Lower lobe of right lung (tissue), 2 donors: Measurements from ENCODE around the gene PHC3. TPM values are rescaled to one million over a fixed set of nuclear protein-coding genes. Genes with fewer than 3 reads are reported as not detected.

Experiments used
- ATAC-seq, 2 donors: fragments of 200-7000 bp; cut with Tn5 transposase; one replicate each; pipeline ENCODE4 v1.9.1; 2020 to 2022; ENCODE audit warnings: mild to moderate bottlenecking in 2 of 2, moderate library complexity in 2 of 2
- DNase-seq: peaks from one replicate; pipeline ENCODE4 v3.0.0-alpha.2; 2020
- H3K27ac ChIP-seq: fragments of 200-600 bp; one replicate; pipeline ENCODE4 v1.8.0; 2022
- H3K27me3 ChIP-seq: fragments of 200-600 bp; one replicate; pipeline ENCODE4 v1.8.0; 2022; ENCODE audit warnings: low read depth
- H3K36me3 ChIP-seq: fragments of 200-600 bp; one replicate; pipeline ENCODE4 v1.8.0; 2022; ENCODE audit warnings: mild to moderate bottlenecking
- H3K4me1 ChIP-seq: fragments of 200-600 bp; one replicate; pipeline ENCODE4 v1.8.0; 2022
- H3K4me3 ChIP-seq: fragments of 200-600 bp; one replicate; pipeline ENCODE4 v1.8.0; 2022; ENCODE audit warnings: mild to moderate bottlenecking
- H3K9me3 ChIP-seq: fragments of 200-600 bp; one replicate; pipeline ENCODE4 v1.8.0; 2022
- CTCF ChIP-seq: fragments of 200-600 bp; IDR thresholded peaks from one replicate; pipeline ENCODE4 v1.8.0; 2022; ENCODE audit warnings: antibody characterized with exemption, mild to moderate bottlenecking
- intact Hi-C: fragments of 100-400 bp; cut with DNase I; formaldehyde crosslinking; loops from one replicate; pipeline ENCODE4 v1.11.0; 2022
- total RNA-seq: library from RNA; stranded (reverse); fragmentation: NEBNext Ultra II Directional; extraction: Animal tissue kit (Norgen Biotek cat#: 25700); gene quantifications from one replicate; pipeline ENCODE4 v1.2.1, GENCODE V29; 2021
- donor health status: DM: no; HTN: yes; CAD: no; lungs with severe emphysema.

Gene PHC3
- total RNA-seq, 1 donor from 2014 or later = 89.9 TPM

- ATAC-seq (no peak), DNase-seq (no peak)
- no peak overlapping the region for H3K27ac ChIP-seq
- intact Hi-C loops = no loop called here
- peaks cover 40% of the 10 kb centered on the region for H3K36me3 ChIP-seq
- H3K4me3 ChIP-seq = no peak overlapping the region
- no peaks in the 10 kb centered on the region for H3K4me1 ChIP-seq
- TF ChIP-seq CTCF = no peak
- no peaks in the 10 kb centered on the region for H3K9me3 ChIP-seq
- H3K27me3 ChIP-seq = no peaks in the 10 kb centered on the region
These were observed 100.3 kb downstream of the PHC3 start for GRCh38 chr3:170081079-170081741.

GRCh38 chr3:170080605-170081004, 100.9 kb downstream of the PHC3 start:
- Histone ChIP-seq H3K27ac (no peak overlapping the region), H3K4me3 (no peak overlapping the region), H3K27me3 (no peaks in the 10 kb centered on the region), H3K4me1 (no peaks in the 10 kb centered on the region), H3K36me3 (peaks cover 34% of the 10 kb centered on the region), H3K9me3 (no peaks in the 10 kb centered on the region)
- intact Hi-C loops = no loop called here
- no peak for TF ChIP-seq CTCF
- DNase-seq (no peak), ATAC-seq (no peak)

- no peak for TF ChIP-seq CTCF
- H3K9me3 ChIP-seq = no peaks in the 10 kb centered on the region
- no peak overlapping the region for H3K4me3 ChIP-seq
- H3K27me3 ChIP-seq = no peaks in the 10 kb centered on the region
- H3K27ac ChIP-seq = no peak overlapping the region
- peaks cover 25% of the 10 kb centered on the region for H3K36me3 ChIP-seq
- no peak for DNase-seq
- intact Hi-C loops = no loop called here
- no peaks in the 10 kb centered on the region for H3K4me1 ChIP-seq
- ATAC-seq = no peak
These were observed 101.9 kb downstream of the PHC3 start for GRCh38 chr3:170079536-170080165.

GRCh38 chr3:170078620-170079281, 102.8 kb downstream of the PHC3 start:
- intact Hi-C loops = no loop called here
- no peak for TF ChIP-seq CTCF
- DNase-seq = no peak

GRCh38 chr3:170077361-170077760, 104.2 kb downstream of the PHC3 start:
- intact Hi-C loops = no loop called here
- DNase-seq (no peak), ATAC-seq (no peak)
- Histone ChIP-seq H3K27ac (no peak overlapping the region), H3K27me3 (no peaks in the 10 kb centered on the region), H3K9me3 (no peaks in the 10 kb centered on the region), H3K36me3 (peaks cover 6% of the 10 kb centered on the region), H3K4me1 (no peaks in the 10 kb centered on the region), H3K4me3 (no peak overlapping the region)
- no peak for TF ChIP-seq CTCF

More at GRCh38 chr3:170078620-170079281, 102.8 kb downstream of the PHC3 start:
- H3K4me3 ChIP-seq = no peak overlapping the region
- no peaks in the 10 kb centered on the region for H3K9me3 ChIP-seq
- peaks cover 18% of the 10 kb centered on the region for H3K36me3 ChIP-seq
- H3K27ac ChIP-seq = no peak overlapping the region
- H3K27me3 ChIP-seq = no peaks in the 10 kb centered on the region
- no peak for ATAC-seq
- no peaks in the 10 kb centered on the region for H3K4me1 ChIP-seq
